HFFc6 (cell line): ENCODE measurements around the gene KDM4C. TPM values are rescaled to one million over a fixed set of nuclear protein-coding genes. Genes with fewer than 3 reads are reported as not detected.
"Not testable (repeated sequence)": the region's sequence is repeated elsewhere in the genome, so short reads cannot be mapped to it uniquely, and the experiment has no call there.

Experiments
- DNase-seq: peaks from one replicate; pipeline ENCODE4 v3.0.0-alpha.2; 2018
- H3K27ac Mint-ChIP-seq: 2 replicates; pipeline ENCODE4 v1.8.0; 2020; ENCODE audit warnings: mild to moderate bottlenecking, mixed read lengths
- H3K27me3 Mint-ChIP-seq: 2 replicates; pipeline ENCODE4 v1.8.0; 2021; ENCODE audit warnings: mild to moderate bottlenecking, moderate library complexity, mixed read lengths; ENCODE audit not compliant: insufficient read depth
- H3K36me3 Mint-ChIP-seq: 2 replicates; pipeline ENCODE4 v1.8.0; 2021; ENCODE audit warnings: low read depth, mixed read lengths
- H3K4me1 Mint-ChIP-seq: 2 replicates; pipeline ENCODE4 v1.8.0; 2020; ENCODE audit warnings: low read depth, mixed read lengths
- H3K4me3 Mint-ChIP-seq: 2 replicates; pipeline ENCODE4 v1.8.0; 2020; ENCODE audit warnings: mild to moderate bottlenecking, moderate library complexity, mixed read lengths
- H3K9me3 Mint-ChIP-seq: 2 replicates; pipeline ENCODE4 v1.8.0; 2020; ENCODE audit warnings: mild to moderate bottlenecking, mixed read lengths
- CTCF ChIP-seq: fragments of 200-600 bp; sonication (generic); IDR thresholded peaks from 2 replicates; pipeline ENCODE4 v1.5.0; 2021; ENCODE audit warnings: antibody characterized with exemption, mild to moderate bottlenecking
- total RNA-seq, 6 experiments: library from RNA; stranded (reverse); fragmentation: NEBNext Ultra II Directional; extraction: Animal tissue kit (Norgen Biotek cat#: 25700); gene quantifications; 2 replicates in 1 of 6; 3 replicates in 5 of 6; pipeline ENCODE4 v1.2.3, GENCODE V29; 2021

Gene KDM4C
- total RNA-seq, 6 experiments from 2014 or later = 9.1 to 12.0 (median 11.1) TPM

DNA sequence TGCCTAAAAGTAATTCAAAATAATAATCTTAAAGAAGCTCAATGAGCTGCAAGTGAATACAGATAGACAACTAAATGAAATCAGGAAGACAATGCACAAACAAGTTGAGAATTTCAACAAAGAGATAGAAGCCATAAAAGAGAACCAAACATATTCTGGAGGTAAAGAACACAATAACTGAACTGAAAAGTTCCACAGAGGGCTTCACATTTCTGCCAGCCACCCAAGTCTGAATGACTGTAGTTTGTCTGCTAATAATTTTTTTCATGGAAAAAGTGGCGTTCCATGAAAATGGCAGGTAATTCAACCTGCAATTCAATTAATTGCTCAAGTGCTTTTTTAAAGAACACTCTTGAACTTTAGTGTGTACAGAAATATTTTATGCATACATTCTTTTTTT, 251.3 kb downstream of the KDM4C start:
- no peaks in the 10 kb centered on the region for H3K4me1 Mint-ChIP-seq
- H3K27me3 Mint-ChIP-seq = no peaks in the 10 kb centered on the region
- H3K4me3 Mint-ChIP-seq = no peak overlapping the region
- H3K27ac Mint-ChIP-seq = no peak overlapping the region
- no peaks in the 10 kb centered on the region for H3K9me3 Mint-ChIP-seq
- no peak for DNase-seq
- H3K36me3 Mint-ChIP-seq = no peaks in the 10 kb centered on the region
- no peak for TF ChIP-seq CTCF

DNA sequence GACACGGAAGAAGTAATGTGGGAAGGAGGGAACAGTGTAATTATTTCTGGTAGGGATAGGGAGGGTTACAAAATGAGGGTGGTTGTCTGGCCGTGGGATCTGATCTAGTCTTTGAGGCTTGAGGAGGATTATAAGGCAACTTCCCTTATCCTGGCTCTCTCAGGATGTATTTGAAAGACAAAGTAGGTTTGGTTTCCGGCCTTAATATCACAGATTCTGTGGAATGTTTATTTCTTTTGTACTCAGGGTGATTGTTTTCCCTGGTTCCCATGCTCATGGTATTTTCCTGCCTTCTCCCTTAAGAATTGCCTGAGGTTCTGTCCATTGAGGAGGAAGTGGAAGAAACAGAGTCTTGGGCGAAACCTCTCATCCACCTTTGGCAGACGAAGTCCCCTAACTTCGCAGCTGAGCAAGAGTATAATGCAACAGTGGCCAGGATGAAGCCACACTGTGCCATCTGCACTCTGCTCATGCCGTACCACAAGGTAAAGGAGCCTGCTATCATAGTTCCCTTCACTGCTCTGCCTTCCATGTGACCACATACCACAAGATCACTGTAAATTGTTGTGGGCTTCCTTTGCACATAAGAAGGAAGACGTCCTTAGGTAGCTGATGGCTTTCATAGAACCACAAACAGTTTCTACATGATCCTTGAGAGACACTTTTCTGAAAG, 253.8 kb downstream of the KDM4C start:
- no peak overlapping the region for H3K4me3 Mint-ChIP-seq
- no peaks in the 10 kb centered on the region for H3K36me3 Mint-ChIP-seq
- no peak for DNase-seq
- H3K9me3 Mint-ChIP-seq = no peaks in the 10 kb centered on the region
- H3K27me3 Mint-ChIP-seq = no peaks in the 10 kb centered on the region
- H3K27ac Mint-ChIP-seq = no peak overlapping the region
- TF ChIP-seq CTCF = no peak
- no peaks in the 10 kb centered on the region for H3K4me1 Mint-ChIP-seq

- H3K36me3 Mint-ChIP-seq = no peaks in the 10 kb centered on the region; the same call in 1 of the 2 replicates
- no peak overlapping the region for H3K27ac Mint-ChIP-seq
- H3K4me1 Mint-ChIP-seq = peaks cover 9% of the 10 kb centered on the region
Observed at GRCh38 chr9:7027996-7028395, 270.2 kb downstream of the KDM4C start.

GRCh38 chr9:7028591-7028990, 270.8 kb downstream of the KDM4C start:
- no peak overlapping the region for H3K4me3 Mint-ChIP-seq
- peaks cover 3% of the 10 kb centered on the region; the same call in 1 of the 2 replicates for H3K4me1 Mint-ChIP-seq
- no peaks in the 10 kb centered on the region; the same call in 1 of the 2 replicates for H3K36me3 Mint-ChIP-seq
- no peaks in the 10 kb centered on the region for H3K9me3 Mint-ChIP-seq
- H3K27ac Mint-ChIP-seq = no peak overlapping the region
- no peak for TF ChIP-seq CTCF
- no peaks in the 10 kb centered on the region for H3K27me3 Mint-ChIP-seq
- no peak for DNase-seq

More at GRCh38 chr9:7027996-7028395, 270.2 kb downstream of the KDM4C start:
- no peak for TF ChIP-seq CTCF
- H3K27me3 Mint-ChIP-seq = no peaks in the 10 kb centered on the region
- DNase-seq = no peak
- no peak overlapping the region for H3K4me3 Mint-ChIP-seq
- no peaks in the 10 kb centered on the region for H3K9me3 Mint-ChIP-seq

DNA sequence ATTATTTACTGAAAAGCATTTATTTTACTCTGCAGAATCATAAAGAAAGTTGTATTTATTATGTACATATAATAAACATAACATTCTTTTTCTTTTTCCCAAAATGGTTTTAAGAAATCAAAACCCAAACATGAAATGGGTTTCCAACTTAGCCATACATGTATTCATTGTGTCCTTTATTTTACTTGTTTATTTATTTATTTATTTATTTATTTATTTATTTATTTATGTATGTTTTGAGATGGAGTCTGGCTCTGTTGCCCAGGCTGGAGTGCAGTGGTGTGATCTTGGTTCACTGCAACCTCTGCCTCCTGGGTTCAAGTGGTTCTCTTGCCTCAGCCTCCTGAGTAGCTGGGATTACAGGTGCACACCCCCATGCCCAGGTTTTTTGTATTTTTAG, 273.2 kb downstream of the KDM4C start:
- H3K9me3 Mint-ChIP-seq, DNase-seq, H3K27ac Mint-ChIP-seq, H3K4me1 Mint-ChIP-seq, H3K36me3 Mint-ChIP-seq, H3K4me3 Mint-ChIP-seq, H3K27me3 Mint-ChIP-seq: not testable (repeated sequence)

- Mint-ChIP-seq H3K36me3 (no peaks in the 10 kb centered on the region), H3K27me3 (no peaks in the 10 kb centered on the region), H3K9me3 (no peaks in the 10 kb centered on the region), H3K4me1 (no peaks in the 10 kb centered on the region), H3K4me3 (no peak overlapping the region), H3K27ac (no peak overlapping the region)
- no peak for DNase-seq
- TF ChIP-seq CTCF = no peak
Observed at GRCh38 chr9:7033076-7034045, 275.6 kb downstream of the KDM4C start.
